PC-3 (cell line): ENCODE data around the gene RAB11FIP4. TPM values are rescaled to one million over a fixed set of nuclear protein-coding genes. Genes with fewer than 3 reads are reported as not detected.

Experiments used
- ATAC-seq: fragments of 200-7000 bp; cut with Tn5 transposase; 2 replicates; pipeline ENCODE4 v1.9.1; 2020; ENCODE audit warnings: mild to moderate bottlenecking, moderate library complexity
- BruUV-seq: library from RNA; stranded (reverse); fragments of 400-500 nt; replicated peaks from 2 replicates; lab custom pipeline; 2021; lab: Mats Ljungman, UMichigan
- CTCF ChIA-PET: fragments of 300-600 bp; sonication (Branson Sonifier 250); formaldehyde crosslinking; loops from one replicate; lab custom pipeline; 2022; ENCODE audit warnings: antibody characterized with exemption; lab: Charles Lee
- POLR2A ChIA-PET: fragments of 300-600 bp; sonication (Branson Sonifier 250); formaldehyde crosslinking; loops from one replicate; lab custom pipeline; 2022; ENCODE audit warnings: antibody characterized with exemption; ENCODE audit not compliant: unreplicated experiment; lab: Charles Lee
- DNase-seq: peaks from one replicate; pipeline ENCODE4 v3.0.0-alpha.2; 2015
- H2AFZ ChIP-seq: fragments of 300-600 bp; sonication (generic); 2 replicates; pipeline ENCODE4 v1.6.0; 2016; ENCODE audit warnings: antibody characterized with exemption, low read length
- H3F3A ChIP-seq: fragments of 300-600 bp; sonication (generic); one replicate; pipeline ENCODE4 v1.6.0; 2017; ENCODE audit warnings: antibody characterized with exemption, low read length, control low read depth, mild to moderate bottlenecking; ENCODE audit not compliant: unreplicated experiment
- H3K27ac ChIP-seq: fragments of 300-600 bp; sonication (generic); 2 replicates; pipeline ENCODE4 v1.5.1; 2016; ENCODE audit warnings: mild to moderate bottlenecking, low read length
- H3K27me3 ChIP-seq: fragments of 300-600 bp; sonication (generic); 2 replicates; pipeline ENCODE4 v1.6.1; 2016; ENCODE audit warnings: low read length, mixed read lengths
- H3K36me3 ChIP-seq: fragments of 300-600 bp; sonication (generic); 2 replicates; pipeline ENCODE4 v1.6.1; 2016; ENCODE audit warnings: low read depth, mixed run types, low read length, mixed read lengths
- H3K4me1 ChIP-seq: fragments of 300-600 bp; sonication (generic); 2 replicates; pipeline ENCODE4 v1.5.1; 2016; ENCODE audit warnings: low read length; ENCODE audit not compliant: insufficient read depth
- H3K4me2 ChIP-seq: fragments of 300-600 bp; sonication (generic); 2 replicates; pipeline ENCODE4 v1.6.0; 2016; ENCODE audit warnings: low read length
- H3K4me3 ChIP-seq: fragments of 300-600 bp; sonication (generic); 2 replicates; pipeline ENCODE4 v1.5.1; 2016; ENCODE audit warnings: mild to moderate bottlenecking, low read length, mixed read lengths
- H3K79me2 ChIP-seq: fragments of 300-600 bp; sonication (generic); 2 replicates; pipeline ENCODE4 v1.6.1; 2017; ENCODE audit warnings: low read length, mixed read lengths
- H3K9ac ChIP-seq: fragments of 300-600 bp; sonication (generic); 2 replicates; pipeline ENCODE4 v1.6.0; 2016; ENCODE audit warnings: mild to moderate bottlenecking, low read length
- H3K9me2 ChIP-seq: fragments of 300-600 bp; sonication (generic); replicated peaks from 2 replicates; pipeline ENCODE4 v1.6.1; 2016; ENCODE audit warnings: mixed run types, low read length, mixed read lengths
- H3K9me3 ChIP-seq: fragments of 300-600 bp; sonication (generic); 2 replicates; pipeline ENCODE4 v1.6.1; 2016; ENCODE audit warnings: low read length, mixed read lengths
- H4K20me1 ChIP-seq: fragments of 300-600 bp; sonication (generic); 2 replicates; pipeline ENCODE4 v1.6.1; 2016; ENCODE audit warnings: low read length, mixed read lengths
- CTCF ChIP-seq: fragments of 300-600 bp; sonication (generic); conservative IDR thresholded peaks from 2 replicates; pipeline ENCODE4 v1.5.1; 2017; ENCODE audit warnings: antibody characterized with exemption, low read depth, mild to moderate bottlenecking, low read length
- EZH2 ChIP-seq: fragments of 300-600 bp; sonication (generic); IDR thresholded peaks from one replicate; pipeline ENCODE4 v1.6.1; 2017; ENCODE audit warnings: antibody characterized with exemption, mild to moderate bottlenecking, low read length; ENCODE audit not compliant: unreplicated experiment
- EZH2phosphoT487 ChIP-seq: fragments of 300-600 bp; sonication (generic); IDR thresholded peaks from 2 replicates; pipeline ENCODE4 v1.6.1; 2018; ENCODE audit warnings: mild to moderate bottlenecking, antibody characterized with exemption, low read length, borderline replicate concordance
- intact Hi-C: fragments of 100-400 bp; cut with micrococcal nuclease; formaldehyde crosslinking; loops from 2 replicates; pipeline ENCODE4 v1.9.0; 2023
- total RNA-seq: library from RNA; depleted of rRNA; stranded (reverse); fragments of >200 nt; gene quantifications from 2 replicates; pipeline ENCODE4 v1.2.3, GENCODE V29; 2014

Gene RAB11FIP4
- total RNA-seq, 1 experiment from 2014 or later: 4.2 TPM

- Histone ChIP-seq H3K4me3 (no peak overlapping the region), H3K27ac (no peak overlapping the region), H3K36me3 (no peaks in the 10 kb centered on the region), H3K9me2 (no peaks in the 10 kb centered on the region), H3F3A (no peaks in the 10 kb centered on the region), H3K9me3 (no peaks in the 10 kb centered on the region), H4K20me1 (no peaks in the 10 kb centered on the region), H3K27me3 (no peaks in the 10 kb centered on the region), H3K79me2 (no peaks in the 10 kb centered on the region), H3K4me1 (no peaks in the 10 kb centered on the region), H2AFZ (no peak overlapping the region), H3K4me2 (no peak overlapping the region), H3K9ac (no peak overlapping the region)
- ChIA-PET POLR2A (no interaction called here), CTCF (no interaction called here)
- intact Hi-C loops: no loop called here
- no peak for TF ChIP-seq EZH2phosphoT487
- TF ChIP-seq EZH2: no peak
- TF ChIP-seq CTCF: no peak
- BruUV-seq: no TSS peak
- no peak for DNase-seq
- no peak for ATAC-seq
Measured at GRCh38 chr17:31518478-31518877, 127.0 kb downstream of the RAB11FIP4 start.

- Histone ChIP-seq H3K36me3 (no peaks in the 10 kb centered on the region), H2AFZ (no peak overlapping the region), H3K4me3 (no peak overlapping the region), H3F3A (no peaks in the 10 kb centered on the region), H3K27me3 (no peaks in the 10 kb centered on the region), H3K9ac (no peak overlapping the region), H3K4me1 (no peaks in the 10 kb centered on the region; the same call in 1 of the 2 replicates), H3K79me2 (no peaks in the 10 kb centered on the region), H3K4me2 (no peak overlapping the region), H3K27ac (no peak overlapping the region), H3K9me3 (no peaks in the 10 kb centered on the region), H3K9me2 (no peaks in the 10 kb centered on the region), H4K20me1 (no peaks in the 10 kb centered on the region)
- no peak for DNase-seq
- ATAC-seq: no peak
- no TSS peak for BruUV-seq
- TF ChIP-seq EZH2 (no peak), CTCF (no peak), EZH2phosphoT487 (no peak)
- POLR2A ChIA-PET: no interaction called here
- intact Hi-C loops: no loop called here
- CTCF ChIA-PET: no interaction called here
Measured at GRCh38 chr17:31521632-31522283, 130.3 kb downstream of the RAB11FIP4 start.

- Histone ChIP-seq H3K4me2 (no peak overlapping the region), H3K79me2 (no peaks in the 10 kb centered on the region), H3K9ac (no peak overlapping the region), H3K4me1 (no peaks in the 10 kb centered on the region; the same call in 1 of the 2 replicates), H3F3A (no peaks in the 10 kb centered on the region), H3K9me3 (no peaks in the 10 kb centered on the region), H3K27me3 (no peaks in the 10 kb centered on the region), H3K36me3 (no peaks in the 10 kb centered on the region), H3K27ac (no peak overlapping the region), H2AFZ (no peak overlapping the region), H3K4me3 (no peak overlapping the region), H4K20me1 (no peaks in the 10 kb centered on the region), H3K9me2 (no peaks in the 10 kb centered on the region)
- DNase-seq: no peak
- TF ChIP-seq EZH2phosphoT487 (no peak), EZH2 (no peak), CTCF (no peak)
- no TSS peak for BruUV-seq
- no peak for ATAC-seq
- POLR2A ChIA-PET: no interaction called here
- intact Hi-C loops: no loop called here
- CTCF ChIA-PET: no interaction called here
Measured at GRCh38 chr17:31522284-31522931, 130.9 kb downstream of the RAB11FIP4 start.
